Dermis blood vessel endothelial cell (primary cell): Measurements from ENCODE around the gene GPD2. TPM values are rescaled to one million over a fixed set of nuclear protein-coding genes. Genes with fewer than 3 reads are reported as not detected.
"Not testable (repeated sequence)": the region's sequence is repeated elsewhere in the genome, so short reads cannot be mapped to it uniquely, and the experiment has no call there.

ENCODE experiments used
- DNase-seq: peaks from one replicate; pipeline ENCODE4 v3.0.0; 2010
- total RNA-seq: library from RNA; depleted of rRNA; stranded (reverse); fragments of >200 nt; gene quantifications from 2 replicates; pipeline ENCODE4 v1.2.3, GENCODE V29; 2014

GPD2 gene
- total RNA-seq, 1 donor from 2014 or later: 68.1 TPM

DNA sequence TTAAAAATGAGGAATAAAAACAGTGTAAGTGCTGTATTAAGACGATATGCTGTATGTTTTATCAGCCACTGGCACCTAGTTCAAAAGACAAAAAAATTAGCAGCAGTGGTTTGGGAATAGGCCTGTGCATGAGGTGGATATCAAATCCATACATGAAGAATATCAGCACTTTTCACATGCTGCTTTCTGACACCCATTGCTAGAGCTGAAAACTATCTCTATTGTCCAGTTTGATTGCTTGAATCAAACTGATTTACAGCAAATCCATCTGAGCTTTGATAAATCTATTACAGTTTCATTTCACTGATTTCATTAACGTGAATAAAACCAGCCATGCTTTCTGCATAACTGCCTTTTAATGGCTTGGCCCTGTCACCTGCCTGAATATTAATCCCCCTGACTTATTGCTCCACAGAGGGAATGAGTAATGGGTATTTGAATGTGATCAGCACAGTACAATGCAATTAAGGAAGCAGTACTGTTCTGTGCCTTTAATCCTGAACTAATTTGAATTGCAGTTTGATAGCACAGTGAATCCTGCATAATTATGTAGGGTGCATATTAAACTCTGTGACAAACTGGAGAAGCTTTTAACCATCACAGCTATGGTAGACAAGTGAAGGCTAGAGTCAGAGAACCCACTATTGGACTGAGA, 154.0 kb downstream of the GPD2 start:
- no peak for DNase-seq

DNA sequence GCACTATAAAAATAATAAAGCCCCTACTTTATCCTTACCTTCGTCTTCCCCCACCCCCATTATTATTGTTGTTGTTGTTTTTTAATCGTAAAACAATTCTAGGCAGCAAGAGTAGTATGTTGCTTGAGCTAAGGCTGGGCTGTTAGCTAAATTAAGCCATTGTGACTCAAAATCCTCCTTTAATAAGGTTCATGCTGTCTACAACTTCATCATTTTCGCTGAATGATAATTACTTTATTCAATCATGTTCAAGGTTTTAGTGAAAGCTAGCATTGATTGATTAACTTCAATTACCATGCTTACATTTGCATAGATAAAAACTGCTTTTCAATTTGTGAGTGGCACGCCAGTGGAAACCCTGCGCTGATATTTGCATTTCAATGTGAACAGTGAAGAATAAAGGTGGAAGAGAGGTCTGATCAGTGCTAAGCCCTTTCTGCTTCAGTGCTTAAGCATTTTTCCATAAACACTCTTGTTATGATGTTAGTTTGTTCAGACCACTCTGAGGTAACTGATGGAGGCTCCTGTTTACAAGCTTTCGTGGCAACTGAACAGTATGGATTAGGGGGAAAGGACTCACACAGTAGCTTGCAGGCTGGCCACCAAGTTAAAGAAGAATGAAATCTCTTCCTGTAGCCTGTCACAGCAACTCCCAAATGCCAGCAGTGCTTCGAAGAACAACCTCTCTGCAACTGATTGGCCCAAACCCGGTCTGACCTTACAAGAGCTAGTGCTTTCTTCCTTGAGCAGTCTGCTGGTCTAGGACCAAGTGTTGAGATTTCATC, 156.8 kb downstream of the GPD2 start:
- DNase-seq: no peak

- DNase-seq: no peak
Measured at GRCh38 chr2:156593594-156593921, 157.4 kb downstream of the GPD2 start.

DNA sequence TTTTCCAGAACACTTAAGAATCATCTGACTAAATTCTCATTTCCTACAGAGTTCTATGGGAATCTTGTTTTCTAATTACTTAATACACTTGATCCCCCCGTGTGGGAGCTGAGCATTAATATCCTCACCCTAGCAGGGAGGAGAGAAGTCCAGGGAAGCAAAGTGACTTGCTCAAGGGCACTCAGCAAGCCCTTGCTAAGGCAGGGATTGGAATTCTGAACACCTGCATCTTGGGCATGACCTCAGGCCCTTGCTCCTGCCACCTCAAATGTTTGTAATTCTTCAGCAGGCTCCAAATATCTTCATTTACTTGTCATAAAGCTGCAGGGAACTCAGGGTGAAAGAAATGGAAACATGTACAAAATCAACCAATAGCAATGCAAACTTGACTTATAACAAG, 162.4 kb downstream of the GPD2 start:
- DNase-seq: no peak

- DNase-seq: no peak
Measured at GRCh38 chr2:156600196-156600595, 164.0 kb downstream of the GPD2 start.

- no peak for DNase-seq
Measured at GRCh38 chr2:156601855-156602551, 165.8 kb downstream of the GPD2 start.

DNA sequence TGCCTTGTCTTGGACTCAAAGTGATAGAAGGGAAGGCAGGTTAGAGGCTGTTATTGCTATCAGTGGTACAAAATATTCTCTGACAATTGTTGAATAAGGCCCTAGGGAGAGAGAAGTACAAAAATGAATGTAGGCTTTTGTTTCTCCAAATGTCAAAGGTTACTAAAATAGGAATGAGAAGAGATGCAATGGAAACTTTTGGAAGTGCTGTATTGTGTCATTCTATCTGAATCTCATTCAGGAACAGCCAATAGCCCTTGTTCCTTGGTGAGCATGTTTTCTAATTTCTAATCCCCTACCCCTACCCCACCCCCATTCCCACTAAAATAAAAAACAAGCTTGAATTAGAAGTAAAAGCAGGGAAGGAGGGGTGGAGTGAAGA, 166.4 kb downstream of the GPD2 start:
- no peak for DNase-seq

- no peak for DNase-seq
Measured at GRCh38 chr2:156615836-156616322, 179.7 kb downstream of the GPD2 start.

DNA sequence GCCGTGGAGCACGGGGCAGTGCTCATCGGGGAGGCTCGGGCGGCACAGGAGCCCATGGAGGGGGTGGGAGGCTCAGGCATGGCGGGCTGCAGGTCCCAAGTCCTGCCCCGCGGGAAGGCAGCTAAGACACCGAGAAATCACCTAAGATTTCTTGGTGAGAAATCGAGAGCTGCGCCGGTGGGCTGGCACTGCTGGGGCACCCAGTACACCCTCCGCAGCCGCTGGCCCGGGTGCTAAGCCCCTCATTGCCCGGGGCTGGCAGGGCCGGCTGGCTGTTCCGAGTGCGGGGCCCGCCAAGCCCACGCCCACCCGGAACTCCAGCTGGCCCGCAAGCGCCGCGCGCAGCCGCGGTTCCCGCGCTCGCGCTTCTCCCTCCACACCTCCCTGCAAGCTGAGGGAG, 181.9 kb downstream of the GPD2 start:
- not testable (repeated sequence) for DNase-seq

DNA sequence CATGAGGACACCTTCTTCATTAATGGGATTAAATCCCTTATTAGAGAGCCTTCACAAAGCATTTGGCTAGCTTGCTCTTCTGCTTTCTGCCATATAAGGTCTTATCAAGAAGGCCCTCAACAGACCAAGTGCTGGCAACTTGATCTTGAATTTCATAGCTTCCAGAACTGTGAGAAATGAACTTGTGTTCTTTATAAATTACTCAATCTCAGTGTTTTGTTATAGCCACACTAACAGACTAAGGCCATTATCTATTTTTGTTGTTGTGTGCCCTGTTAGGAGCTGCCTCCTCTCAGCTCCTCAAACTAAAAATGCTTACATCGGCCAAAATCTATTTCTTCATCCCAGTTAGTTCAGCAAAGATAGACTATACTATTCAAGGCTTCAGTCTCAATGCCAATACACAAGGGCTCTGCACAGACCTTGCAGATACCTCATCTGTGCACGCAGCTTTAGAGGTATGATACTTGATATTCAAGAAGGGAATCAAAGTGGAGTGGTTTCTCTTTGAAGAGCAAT, 182.9 kb downstream of the GPD2 start:
- DNase-seq: no peak

DNA sequence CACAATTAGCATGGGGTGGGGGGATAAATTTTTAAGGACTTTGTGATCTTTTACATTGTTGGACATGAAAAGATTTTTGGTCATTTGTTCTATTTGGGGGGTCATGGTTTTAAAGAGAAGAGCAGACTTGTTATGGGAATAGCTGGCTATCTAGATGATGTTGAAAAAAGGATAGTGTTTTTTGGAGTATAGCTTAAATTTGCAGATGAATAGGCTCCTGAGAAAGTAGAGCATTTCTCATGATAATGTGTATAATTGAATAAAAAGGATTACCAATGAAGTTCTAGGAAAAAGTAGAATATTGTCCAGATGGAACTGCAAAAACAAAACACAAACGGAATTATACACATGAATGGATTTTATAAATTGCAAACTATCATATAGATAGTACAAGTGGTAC, 186.3 kb downstream of the GPD2 start:
- DNase-seq: no peak

GRCh38 chr2:156625360-156626170, 189.4 kb downstream of the GPD2 start:
- no peak for DNase-seq

DNA sequence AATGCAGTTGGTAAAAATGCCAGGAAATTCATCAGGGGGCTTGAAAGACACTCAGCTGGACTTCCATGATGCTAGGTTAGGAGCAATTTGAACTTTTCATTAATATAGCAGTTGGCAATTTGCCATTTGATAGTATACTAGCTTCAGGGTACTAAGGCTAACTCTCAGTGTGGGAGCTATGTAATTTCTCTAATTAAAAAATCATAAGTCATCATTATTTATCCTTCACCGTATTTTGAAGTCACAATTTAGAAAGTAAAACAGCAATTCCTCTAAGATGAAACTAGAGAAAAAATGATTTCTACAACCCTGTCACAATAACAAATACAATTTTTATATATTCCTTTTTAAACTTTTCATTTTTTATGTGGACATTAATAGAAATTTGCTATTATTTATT, 190.8 kb downstream of the GPD2 start:
- DNase-seq: no peak

DNA sequence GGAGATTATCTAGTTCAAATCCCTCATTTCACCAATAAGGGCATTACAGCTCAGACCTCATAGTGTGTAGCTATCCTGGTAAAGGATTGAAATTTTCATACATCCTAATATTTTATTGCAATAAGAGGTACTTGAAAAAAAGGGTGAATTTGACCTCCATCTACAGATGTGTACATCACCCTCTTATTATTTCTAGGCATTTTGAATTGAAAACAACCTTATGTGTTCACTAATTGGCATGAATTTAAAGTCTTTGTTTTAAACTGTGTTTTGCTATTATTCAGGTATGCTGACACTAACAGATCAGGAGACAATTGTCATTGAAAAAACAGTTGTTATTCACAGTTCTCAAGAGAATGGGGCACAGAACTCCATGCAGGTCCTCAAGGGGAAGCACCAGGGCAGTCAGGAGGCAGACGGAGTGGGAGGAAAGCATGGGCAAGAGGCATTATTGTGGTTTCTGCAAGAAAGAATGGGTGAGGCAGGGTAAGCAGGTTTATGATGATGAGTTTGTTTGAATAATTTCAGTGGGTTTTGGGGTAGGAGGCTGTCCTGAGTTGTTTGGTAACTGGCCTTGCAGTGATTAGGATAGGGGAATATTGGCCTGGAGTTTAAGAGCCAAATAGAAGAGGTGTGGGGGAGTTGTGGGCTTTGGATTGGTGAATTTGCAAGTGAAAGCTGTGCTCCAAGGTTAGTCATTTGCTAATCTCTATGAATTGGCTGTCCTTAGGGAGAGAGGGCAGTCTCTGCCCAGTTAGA, 194.6 kb downstream of the GPD2 start:
- no peak for DNase-seq

GRCh38 chr2:156635646-156636045, 199.5 kb downstream of the GPD2 start:
- DNase-seq: no peak

Other genes starting within 250 kb of the GPD2 start
- gene NR4A2, start 103.7 kb upstream of the GPD2 start, total RNA-seq: 0.14 and 0.17 TPM in 2 replicates